Measurements from ENCODE around the gene ZSWIM3.
A peak's percentile ranks its signal among the peaks of the same experiment; 100 is the strongest.

DNA sequence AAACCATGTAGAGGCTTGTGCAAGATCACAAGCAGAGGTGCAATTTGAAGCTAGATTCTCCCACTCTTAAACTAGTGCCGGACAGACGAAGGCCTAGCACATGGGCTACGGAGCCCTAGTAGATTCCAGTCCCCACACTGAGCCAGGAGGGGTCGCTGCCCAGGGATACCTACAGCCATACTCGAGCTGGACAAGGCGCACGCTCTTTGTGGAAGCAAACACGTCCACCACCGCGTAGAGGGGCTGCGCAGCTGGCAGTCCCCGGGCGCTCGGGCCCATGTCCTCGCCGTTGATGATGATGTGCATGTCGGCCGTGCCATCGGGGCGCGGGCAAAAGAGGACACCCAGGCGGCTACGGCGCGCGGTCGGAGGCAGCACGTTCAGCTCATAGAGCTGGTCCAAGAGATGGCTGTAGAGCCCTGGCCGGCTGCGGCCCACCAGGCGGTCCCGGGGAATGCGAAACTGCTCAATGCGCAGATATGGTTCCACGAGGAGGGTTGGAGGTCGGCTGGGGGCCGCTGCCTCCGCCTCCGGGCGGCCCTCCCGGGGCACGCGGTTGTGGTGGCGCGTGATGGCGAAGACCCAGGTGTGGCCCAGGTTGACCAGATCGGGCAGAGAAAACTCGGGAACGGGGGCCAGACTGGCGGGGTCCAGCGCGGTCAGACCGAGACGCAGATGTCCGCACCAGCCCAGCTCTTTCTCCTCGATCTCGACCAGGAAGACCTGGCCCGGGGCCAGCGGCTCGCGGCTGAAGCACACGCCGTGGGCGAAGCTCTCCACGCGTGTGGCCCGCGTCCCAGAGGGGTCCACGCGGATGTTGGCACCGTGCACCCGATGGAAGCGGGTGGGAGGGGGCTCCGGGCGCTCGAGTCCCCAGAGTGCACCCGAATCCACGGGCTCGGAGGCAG, 32.9 kb downstream of the ZSWIM3 start:
- peak; percentile 43 for TF ChIP-seq POLR2A (IDR thresholded peaks at IDR 0.05)
- TF ChIP-seq, protein P1, sequence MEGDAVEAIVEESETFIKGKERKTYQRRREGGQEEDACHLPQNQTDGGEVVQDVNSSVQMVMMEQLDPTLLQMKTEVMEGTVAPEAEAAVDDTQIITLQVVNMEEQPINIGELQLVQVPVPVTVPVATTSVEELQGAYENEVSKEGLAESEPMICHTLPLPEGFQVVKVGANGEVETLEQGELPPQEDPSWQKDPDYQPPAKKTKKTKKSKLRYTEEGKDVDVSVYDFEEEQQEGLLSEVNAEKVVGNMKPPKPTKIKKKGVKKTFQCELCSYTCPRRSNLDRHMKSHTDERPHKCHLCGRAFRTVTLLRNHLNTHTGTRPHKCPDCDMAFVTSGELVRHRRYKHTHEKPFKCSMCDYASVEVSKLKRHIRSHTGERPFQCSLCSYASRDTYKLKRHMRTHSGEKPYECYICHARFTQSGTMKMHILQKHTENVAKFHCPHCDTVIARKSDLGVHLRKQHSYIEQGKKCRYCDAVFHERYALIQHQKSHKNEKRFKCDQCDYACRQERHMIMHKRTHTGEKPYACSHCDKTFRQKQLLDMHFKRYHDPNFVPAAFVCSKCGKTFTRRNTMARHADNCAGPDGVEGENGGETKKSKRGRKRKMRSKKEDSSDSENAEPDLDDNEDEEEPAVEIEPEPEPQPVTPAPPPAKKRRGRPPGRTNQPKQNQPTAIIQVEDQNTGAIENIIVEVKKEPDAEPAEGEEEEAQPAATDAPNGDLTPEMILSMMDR (IDR thresholded peaks at IDR 0.05) = peak; percentile 61 to 75 (median 71)
